ENCODE measurements around the gene CYTL1.

DNA sequence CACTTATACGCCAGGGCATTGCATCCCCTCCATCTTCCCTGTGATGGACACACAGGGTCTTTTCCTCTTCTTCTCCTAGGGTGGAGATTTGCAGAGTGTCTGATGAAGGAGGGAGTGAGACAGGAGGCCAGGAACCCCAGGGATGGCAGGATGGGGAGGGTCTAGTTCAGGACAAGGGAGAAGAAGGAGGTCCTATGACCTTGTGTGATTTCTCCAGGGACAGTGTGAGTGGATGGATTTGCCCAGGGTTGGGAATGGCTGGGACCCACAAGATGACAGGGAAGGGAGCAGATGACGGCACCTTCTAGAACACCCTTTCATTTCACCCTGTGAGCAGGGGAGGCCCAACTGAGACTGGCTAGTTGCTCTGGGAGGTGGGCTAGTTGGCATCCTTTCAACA is 34.2 kb downstream of the CYTL1 start:
- TF ChIP-seq, protein P1, sequence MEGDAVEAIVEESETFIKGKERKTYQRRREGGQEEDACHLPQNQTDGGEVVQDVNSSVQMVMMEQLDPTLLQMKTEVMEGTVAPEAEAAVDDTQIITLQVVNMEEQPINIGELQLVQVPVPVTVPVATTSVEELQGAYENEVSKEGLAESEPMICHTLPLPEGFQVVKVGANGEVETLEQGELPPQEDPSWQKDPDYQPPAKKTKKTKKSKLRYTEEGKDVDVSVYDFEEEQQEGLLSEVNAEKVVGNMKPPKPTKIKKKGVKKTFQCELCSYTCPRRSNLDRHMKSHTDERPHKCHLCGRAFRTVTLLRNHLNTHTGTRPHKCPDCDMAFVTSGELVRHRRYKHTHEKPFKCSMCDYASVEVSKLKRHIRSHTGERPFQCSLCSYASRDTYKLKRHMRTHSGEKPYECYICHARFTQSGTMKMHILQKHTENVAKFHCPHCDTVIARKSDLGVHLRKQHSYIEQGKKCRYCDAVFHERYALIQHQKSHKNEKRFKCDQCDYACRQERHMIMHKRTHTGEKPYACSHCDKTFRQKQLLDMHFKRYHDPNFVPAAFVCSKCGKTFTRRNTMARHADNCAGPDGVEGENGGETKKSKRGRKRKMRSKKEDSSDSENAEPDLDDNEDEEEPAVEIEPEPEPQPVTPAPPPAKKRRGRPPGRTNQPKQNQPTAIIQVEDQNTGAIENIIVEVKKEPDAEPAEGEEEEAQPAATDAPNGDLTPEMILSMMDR (IDR thresholded peaks at IDR 0.05; ENCODE audit: low read depth, low read length): no peak
- TF ChIP-seq POLR2A (IDR thresholded peaks at IDR 0.05; ENCODE audit: extremely low read depth, insufficient read length) (no peak), MYC (IDR thresholded peaks at IDR 0.05; ENCODE audit: low read depth, low read length) (no peak)
- TF ChIP-seq, protein P2, sequence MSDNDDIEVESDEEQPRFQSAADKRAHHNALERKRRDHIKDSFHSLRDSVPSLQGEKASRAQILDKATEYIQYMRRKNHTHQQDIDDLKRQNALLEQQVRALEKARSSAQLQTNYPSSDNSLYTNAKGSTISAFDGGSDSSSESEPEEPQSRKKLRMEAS (IDR thresholded peaks at IDR 0.05; ENCODE audit: low read depth, low read length): no peak

Data from NB4 (cell line).